DOHH2 (cell line): ENCODE measurements around the gene GCGR.

Experiments
- CTCF ChIP-seq: fragments of 200-600 bp; sonication (generic); IDR thresholded peaks from one replicate; pipeline ENCODE4 v1.5.1; 2014; ENCODE audit warnings: antibody characterized with exemption, mild to moderate bottlenecking, low read depth, low read length; ENCODE audit not compliant: poor library complexity, severe bottlenecking
- EZH2phosphoT487 ChIP-seq: fragments of 200-600 bp; sonication (generic); IDR thresholded peaks from 2 replicates; pipeline ENCODE4 v1.6.1; 2017; ENCODE audit warnings: borderline replicate concordance, mild to moderate bottlenecking, antibody characterized with exemption, low read length, moderate library complexity, mixed read lengths

GRCh38 chr17:81849457-81849856 is 45.5 kb downstream of the GCGR start:
- TF ChIP-seq CTCF (no peak), EZH2phosphoT487 (no peak)
